Measurements from ENCODE around the gene GABRA4.

Gene GABRA4

GRCh38 chr4:46979726-46980125 is 13.7 kb downstream of the GABRA4 start:
- DNase-seq (ENCODE audit: extremely low read depth, low read depth), result no peak
- H3K4me3 ChIP-seq (replicated peaks; ENCODE audit: low read depth, low read length), result no peak overlapping the region
- TF ChIP-seq CTCF (IDR thresholded peaks at IDR 0.05; ENCODE audit: low read depth, low read length, missing control alignments), result no peak

GRCh38 chr4:46979283-46979682 is 14.1 kb downstream of the GABRA4 start:
- no peak for DNase-seq (ENCODE audit: extremely low read depth, low read depth)
- no peak overlapping the region for H3K4me3 ChIP-seq (replicated peaks; ENCODE audit: low read depth, low read length)
- TF ChIP-seq CTCF (IDR thresholded peaks at IDR 0.05; ENCODE audit: low read depth, low read length, missing control alignments), result no peak

- H3K4me3 ChIP-seq (replicated peaks; ENCODE audit: low read depth, low read length), result no peak overlapping the region
- TF ChIP-seq CTCF (IDR thresholded peaks at IDR 0.05; ENCODE audit: low read depth, low read length, missing control alignments), result no peak
- DNase-seq (ENCODE audit: extremely low read depth, low read depth), result no peak
These were observed 16.1 kb downstream of the GABRA4 start for GRCh38 chr4:46977245-46977644.

- H3K4me3 ChIP-seq (replicated peaks; ENCODE audit: low read depth, low read length), result no peak overlapping the region
These were observed 17.4 kb downstream of the GABRA4 start for GRCh38 chr4:46975812-46976553.

GRCh38 chr4:46974891-46975543 is 18.4 kb downstream of the GABRA4 start:
- no peak for TF ChIP-seq CTCF (IDR thresholded peaks at IDR 0.05; ENCODE audit: low read depth, low read length, missing control alignments)
- no peak for DNase-seq (ENCODE audit: extremely low read depth, low read depth)
- no peak overlapping the region for H3K4me3 ChIP-seq (replicated peaks; ENCODE audit: low read depth, low read length)

More at GRCh38 chr4:46975812-46976553, 17.4 kb downstream of the GABRA4 start:
- TF ChIP-seq CTCF (IDR thresholded peaks at IDR 0.05; ENCODE audit: low read depth, low read length, missing control alignments), result no peak
- DNase-seq (ENCODE audit: extremely low read depth, low read depth), result no peak

- no peak for TF ChIP-seq CTCF (IDR thresholded peaks at IDR 0.05; ENCODE audit: low read depth, low read length, missing control alignments)
- no peak for DNase-seq (ENCODE audit: extremely low read depth, low read depth)
- no peak overlapping the region for H3K4me3 ChIP-seq (replicated peaks; ENCODE audit: low read depth, low read length)
These were observed 24.5 kb downstream of the GABRA4 start for GRCh38 chr4:46968847-46969246.

All from HFF-Myc (cell line).